NCI-H2227 (cell line): ENCODE measurements around the gene ERG28.
"Not testable (repeated sequence)": the region's sequence is repeated elsewhere in the genome, so short reads cannot be mapped to it uniquely, and the experiment has no call there.

Source experiments
- DNase-seq: peaks from one replicate; lab custom pipeline; 2025; ENCODE audit not compliant: unreplicated experiment; lab: John Stamatoyannopoulos, UW

The ERG28 gene

DNA sequence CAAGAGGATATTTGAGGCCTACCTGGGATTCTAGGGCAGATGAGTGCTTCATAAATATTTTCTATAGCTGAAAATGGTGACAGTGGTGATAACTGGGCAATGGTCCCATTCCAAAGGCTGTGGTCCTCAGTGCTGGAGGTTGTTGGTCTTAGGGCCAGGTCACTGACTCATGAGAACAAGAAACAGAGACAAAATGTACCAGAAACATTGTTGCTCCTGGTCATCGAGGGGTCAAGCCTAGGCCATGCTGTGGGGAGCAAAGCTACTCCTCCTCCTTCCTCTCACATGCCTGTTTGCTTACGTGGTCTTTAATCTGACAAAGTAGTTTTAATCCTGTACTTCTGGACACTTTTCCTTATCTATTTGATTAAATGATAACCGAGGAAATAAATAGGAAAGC, 33.8 kb downstream of the ERG28 start:
- no peak for DNase-seq

DNA sequence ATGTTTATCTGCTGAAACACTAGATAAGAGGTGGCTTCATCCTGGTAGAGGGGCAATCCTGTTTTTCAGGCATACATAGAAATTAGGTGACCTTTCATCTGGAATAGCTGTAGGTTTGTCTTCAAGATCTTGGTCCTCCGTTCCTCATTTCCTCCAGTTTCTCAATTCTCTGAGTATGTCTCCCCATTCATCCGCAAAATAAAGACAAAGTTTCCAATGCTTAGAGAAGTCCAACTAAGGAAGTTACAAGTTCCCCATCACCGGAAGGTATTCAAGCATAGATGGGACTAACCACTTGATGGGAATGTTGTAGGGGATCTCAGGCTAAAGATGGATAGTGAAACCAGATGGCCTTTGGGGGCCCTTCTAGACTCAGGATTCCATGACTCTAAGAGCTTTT, 34.3 kb downstream of the ERG28 start:
- DNase-seq, result no peak

DNA sequence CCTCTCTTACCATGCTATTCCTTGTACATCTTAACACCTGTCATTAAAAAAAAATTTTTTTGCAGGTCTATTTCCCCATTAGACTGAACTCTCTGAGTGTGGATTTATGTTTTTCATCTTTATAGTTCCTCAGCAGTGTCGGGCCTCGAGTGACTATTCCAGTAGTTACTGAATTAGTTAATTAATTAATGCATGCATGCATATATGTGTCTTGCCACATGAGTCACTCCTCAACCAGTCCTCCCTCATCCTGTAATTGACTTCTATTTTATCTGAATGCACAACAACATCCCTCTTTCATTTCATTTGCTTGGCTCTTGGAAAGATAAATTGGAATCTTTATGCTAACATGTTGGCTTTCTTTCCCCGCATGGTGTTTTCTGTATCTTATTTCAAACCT, 35.6 kb downstream of the ERG28 start:
- DNase-seq, result no peak

DNA sequence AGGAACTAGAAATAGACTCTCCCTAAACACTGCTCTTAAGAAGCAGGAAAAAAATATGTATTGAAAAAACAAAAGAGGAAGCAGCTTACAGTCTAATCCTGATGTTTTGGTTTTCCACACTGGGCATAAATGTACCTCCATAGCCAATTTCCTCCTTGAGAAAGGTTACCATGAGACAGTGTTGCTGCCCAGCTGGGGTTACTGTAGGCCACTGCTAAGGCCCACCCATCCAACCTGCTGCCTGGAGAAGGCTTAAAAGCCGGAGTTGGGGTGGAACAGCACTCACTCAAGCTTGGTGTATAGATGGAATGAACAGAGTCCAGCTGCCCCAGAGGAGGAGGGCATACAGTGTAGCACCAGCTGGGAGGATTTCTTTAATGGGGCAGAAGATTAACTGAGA, 41.1 kb downstream of the ERG28 start:
- DNase-seq, result no peak

DNA sequence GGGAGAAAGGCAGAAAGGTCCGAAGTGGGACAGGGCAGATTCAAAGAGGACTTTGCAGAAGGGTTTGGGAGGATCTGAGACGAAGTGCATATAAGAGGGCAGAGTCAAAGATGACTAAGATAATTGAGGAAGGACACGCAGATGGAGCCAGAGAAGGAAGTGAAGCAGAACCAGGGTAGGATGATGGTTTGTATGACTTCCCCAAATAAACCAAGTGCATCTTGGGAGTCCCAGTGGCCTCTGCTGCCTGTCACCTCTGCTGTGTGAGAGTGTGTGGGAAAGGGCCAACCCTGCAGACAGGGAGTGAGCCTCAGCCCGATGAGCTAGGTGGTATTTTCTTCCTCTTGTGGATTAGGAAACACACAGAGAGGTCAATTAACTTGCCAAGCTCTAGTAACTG, 45.5 kb downstream of the ERG28 start:
- no peak for DNase-seq

DNA sequence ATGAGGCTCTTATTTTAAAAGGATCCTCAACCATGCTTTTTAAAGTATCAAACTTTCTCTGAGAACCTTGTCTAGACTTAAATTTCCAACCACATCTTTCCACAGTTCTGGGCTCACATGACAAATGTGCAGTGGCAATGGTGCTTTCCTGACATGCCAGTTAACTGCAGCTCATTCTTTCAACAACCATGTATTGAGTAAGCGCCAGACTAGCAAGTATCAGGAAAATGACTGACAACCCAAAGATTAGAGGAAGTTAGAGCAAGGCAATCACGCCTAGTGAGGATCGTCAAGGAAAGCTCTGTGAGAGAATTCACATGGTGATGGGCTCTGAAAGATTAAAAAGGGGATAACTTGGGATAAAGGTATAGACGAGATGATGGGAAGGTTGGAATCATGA, 46.5 kb downstream of the ERG28 start:
- no peak for DNase-seq

DNA sequence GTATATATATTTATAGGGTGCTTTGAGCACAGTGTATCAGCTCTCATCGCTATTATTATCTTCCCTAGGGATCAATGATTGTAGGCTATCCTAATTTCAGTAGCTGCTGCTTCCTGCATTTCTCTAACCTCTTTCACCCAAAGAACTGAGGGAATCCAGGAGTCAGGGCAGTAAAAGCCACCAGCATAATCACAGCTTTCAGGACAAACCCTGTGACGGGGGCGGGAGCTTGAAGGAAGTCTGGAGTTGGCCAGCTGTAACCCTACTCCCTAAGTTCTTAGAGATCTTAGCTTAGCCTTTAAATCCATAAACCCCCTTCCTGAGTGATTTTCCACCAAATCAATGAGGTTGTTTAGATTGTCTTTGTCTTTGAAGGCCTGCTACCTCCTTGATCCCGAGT, 48.5 kb downstream of the ERG28 start:
- no peak for DNase-seq

DNA sequence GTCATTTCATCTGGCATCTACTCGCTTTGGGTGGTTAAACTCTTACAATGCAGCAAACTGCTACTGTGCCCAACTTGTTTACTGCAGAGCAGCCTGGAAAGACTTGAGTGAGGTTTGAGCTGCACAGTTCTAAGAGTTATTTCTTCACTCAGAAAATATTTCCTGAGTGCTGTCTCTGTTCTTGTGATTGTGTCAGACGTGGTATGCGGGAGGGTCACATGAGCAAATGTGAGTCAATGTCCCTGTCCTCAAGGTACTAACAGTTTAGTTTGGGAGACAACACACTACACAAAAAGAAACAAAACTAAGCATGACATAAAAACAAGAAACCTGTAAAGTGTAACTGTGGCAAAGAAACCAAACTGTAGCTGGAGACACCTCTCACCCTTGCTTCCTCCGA, 49.8 kb downstream of the ERG28 start:
- no peak for DNase-seq

DNA sequence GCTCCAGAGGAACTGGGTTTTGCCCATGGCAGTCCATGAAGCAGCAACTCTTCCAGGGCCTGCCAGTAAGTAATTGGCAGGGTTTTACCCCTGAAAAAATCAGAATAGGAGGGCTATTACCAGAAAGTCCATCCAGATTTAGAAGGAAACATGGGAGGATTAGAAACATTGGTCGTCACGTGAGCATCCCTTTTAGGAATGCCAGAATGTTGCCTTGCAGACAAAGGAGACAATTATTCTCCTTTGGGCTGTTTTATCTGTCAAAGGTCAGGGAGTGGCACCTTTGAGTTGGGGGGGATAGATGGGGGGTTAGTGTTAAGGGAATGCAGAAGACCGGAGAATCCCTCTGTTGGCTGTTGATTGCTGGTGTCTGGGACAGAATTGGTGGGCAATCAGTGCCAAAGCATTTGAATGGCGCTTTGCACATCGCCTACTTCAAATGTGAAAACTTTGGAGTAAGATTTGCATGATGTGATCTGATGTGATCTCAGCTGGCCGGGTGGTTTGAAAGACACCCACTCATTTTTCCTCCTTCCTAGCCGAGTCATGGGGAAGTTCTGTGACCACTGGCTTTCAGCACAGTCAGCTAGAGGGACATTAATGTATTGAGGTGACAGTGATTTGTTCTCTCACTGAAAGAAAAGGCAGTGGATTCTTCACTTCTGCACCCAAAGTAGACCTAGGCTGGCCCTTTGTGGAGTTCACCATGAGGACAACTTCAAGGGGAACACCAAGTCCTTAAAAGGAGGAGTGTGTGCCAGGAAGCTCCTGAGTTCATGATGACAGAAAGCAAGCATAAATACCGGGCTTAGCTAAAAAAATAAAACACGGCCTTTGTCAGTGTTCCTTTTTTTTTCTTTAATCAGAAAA, 50.8 kb downstream of the ERG28 start:
- no peak for DNase-seq

DNA sequence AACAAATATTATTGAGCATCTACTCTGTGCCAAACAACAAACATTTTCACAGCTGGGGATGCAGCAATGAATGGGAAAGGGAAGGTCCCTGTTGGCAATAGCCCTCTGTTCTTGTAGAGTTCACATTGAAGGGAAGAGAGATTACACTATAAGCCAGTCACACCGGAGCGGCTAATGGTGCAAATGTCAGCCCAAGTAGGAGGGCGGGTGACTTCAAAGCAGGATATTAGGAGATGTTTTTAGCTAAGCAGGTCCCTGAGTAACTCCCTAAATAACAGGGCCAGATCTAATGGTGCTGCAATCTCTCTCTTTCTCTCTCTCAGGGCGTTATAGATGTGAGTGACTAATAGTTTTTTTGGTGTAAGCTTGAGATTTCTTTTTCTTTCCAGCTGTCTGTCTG, 51.6 kb downstream of the ERG28 start:
- no peak for DNase-seq

DNA sequence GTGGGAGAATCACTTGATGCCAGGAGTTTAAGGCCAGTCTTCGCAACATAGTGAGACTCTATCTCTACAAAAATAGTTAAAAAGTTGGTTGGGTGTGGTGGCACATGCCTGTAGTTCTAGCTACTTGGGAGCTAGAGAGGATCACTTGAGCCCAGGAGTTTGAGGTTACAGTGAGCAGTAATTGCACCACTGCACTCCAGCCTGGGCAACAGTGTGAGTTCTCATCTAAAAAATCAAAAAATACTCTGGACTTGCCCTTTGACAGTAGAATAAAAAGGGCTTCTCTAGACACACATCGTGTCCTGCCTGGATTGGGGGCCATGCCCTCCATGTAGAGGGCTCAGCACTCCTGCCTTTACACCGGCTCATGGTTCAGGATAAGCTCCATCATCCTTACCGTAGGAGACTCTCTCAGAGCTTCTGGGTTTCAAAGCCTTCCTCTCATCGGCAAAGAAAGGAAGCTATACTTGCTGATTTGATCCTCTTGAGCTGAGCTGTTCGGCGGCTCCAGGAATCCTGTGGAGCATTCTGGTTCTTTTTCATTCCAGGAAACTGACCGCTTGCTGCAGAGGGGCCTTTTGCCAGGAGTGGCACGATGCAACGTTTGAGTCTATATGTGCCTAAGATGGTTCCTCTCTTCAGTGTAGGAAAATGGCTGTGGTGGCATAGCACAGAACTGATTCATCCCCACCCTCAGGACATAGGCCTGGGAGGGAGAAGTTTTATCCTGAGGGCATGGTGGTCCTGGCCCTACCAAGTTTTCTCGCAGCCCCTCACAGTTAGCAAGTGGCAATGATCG, 52.6 kb downstream of the ERG28 start:
- DNase-seq, result no peak

DNA sequence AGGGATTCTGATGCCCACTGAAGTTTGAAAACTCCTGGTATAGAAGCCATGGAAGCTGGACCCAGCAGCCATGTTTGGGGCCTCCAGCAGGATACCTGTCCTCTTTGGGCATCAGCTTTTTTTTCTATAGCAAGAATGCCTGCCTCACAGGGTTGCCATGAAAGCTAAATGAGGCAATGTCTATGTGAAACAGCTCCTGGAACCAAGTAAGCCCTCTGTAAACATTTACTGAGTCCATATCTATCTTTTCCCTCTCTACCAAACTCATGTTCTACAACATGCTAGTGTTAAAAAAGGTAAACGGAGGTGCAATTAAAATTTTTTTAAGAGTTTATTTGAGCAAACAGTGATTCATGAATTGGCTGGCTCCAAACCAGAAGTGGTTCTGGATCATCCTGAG, 53.6 kb downstream of the ERG28 start:
- DNase-seq, result no peak

DNA sequence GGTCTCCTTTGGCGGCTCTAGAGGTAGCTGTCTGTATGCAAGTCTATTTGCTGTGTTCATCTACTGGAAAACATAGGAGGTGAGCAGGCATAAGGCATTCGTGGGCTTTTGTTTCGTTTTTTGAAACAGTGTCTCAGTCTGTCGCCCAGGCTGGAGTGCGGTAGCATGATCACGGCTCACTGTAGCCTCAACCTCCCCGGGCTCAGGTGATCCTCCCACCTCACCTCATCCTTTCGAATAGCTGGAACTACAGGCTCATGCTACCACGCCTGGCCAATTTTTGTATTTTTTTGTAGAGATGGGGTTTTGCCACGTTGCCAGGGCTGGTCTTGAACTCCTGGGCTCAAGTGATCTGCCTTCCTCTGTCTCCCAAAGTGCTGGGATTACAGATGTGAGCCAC, 54.8 kb downstream of the ERG28 start:
- DNase-seq, result no peak

DNA sequence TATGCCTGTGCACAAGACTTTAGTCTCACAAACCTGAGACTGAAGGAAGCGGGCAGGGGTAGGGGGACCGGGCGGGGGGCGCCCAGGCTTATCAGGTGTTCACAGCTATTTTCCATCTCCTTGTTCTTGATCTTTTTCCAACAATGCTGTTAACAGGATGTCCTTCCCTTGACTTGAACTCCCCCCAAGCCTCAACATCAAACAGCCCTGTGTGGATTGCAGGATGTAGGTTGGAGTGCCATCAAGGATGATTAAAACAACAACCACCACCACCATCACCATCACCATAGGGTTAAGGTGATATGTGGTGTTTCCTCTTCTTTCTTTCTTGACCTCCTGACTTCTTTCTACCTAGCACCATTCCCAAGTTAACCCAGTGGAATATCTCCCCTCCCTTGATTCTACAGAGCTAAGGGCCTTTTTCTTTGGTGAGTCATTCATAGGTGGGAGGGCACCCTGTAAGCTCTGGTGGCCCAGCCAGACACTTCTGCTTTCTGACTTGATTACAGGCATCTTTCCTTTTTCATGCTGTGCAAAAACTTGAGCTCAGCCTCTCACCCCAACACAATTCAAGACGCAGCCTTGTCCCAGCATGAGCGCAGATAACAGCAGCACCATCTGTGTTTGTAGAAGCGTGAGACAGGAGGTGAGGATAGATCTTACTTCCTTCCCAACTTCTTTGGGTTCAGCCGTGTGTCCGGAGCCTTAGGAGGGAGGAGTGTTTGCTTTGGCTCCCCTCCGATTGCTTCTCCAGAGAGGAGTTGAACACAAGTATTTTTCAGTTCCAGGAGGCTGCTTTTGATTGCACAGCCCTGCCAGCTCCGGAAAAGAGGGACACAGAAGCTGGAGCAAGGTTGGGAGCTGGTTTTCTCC, 55.5 kb downstream of the ERG28 start:
- DNase-seq, result no peak

DNA sequence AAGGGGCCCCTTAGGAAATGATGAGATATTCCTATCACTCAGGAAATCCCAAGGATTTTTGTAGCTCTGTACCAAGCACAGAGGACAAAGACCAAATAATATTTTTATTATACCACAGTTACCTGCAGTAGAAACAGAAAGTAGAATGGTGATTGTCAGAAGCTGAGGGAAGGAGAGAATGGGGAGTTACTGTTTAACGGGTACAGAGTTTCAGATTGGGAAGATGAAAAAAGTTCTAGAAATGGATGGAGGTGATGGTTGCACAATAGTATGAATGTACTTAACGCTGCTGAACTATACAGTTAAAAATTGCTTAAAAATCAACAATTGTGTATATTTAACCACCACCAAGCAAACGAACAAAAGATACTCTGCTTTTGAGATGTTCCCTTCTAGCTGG, 58.2 kb downstream of the ERG28 start:
- DNase-seq, result no peak

DNA sequence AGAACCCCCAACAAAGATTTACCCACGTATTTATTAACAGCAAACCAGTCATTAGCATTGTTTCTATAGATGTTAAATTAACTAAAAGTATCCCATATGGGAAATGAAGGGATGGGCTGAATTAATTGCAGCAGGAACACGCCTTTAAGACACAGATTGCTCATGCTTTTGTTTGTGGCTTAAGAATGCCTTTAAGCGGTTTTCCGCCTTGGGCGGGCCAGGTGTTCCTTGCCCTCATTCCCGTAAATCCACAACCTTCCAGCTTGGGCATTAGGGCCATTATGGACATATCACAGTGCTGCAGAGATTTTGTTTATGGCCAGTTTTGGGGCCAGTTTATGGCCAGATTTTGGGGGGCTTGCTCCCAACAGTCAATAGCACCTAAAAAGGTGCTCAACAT, 59.6 kb downstream of the ERG28 start:
- DNase-seq, result not testable (repeated sequence)

DNA sequence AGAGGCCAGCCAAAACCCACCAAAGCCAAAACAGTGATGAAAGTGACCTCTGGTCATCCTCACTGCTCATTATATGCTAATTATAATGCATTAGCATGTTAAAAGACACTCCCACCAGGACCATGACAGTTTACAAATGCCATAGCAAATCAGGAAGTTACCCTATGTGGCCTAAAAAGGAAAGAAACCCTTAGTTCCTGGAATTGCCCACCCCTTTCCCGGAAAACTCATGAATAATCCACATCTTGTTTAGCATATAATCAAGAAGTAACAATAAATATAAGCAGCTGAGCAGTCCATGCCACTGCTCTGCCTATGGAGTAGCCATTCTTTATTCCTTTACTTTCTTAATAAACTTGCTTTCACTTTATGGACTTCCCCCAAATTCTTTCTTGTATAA, 60.6 kb downstream of the ERG28 start:
- DNase-seq, result not testable (repeated sequence)
